Glutamatergic neuron (in vitro differentiated cells): ENCODE results near the gene CCL4L2. TPM values are rescaled to one million over a fixed set of nuclear protein-coding genes. Genes with fewer than 3 reads are reported as not detected.
"Not testable (repeated sequence)": the region's sequence is repeated elsewhere in the genome, so short reads cannot be mapped to it uniquely, and the experiment has no call there.

Experiments
- DNase-seq: peaks from one replicate; pipeline ENCODE4 v3.0.0; 2022
- H3K27ac Mint-ChIP-seq: one replicate; pipeline ENCODE4 v1.8.0; 2020; ENCODE audit warnings: mild to moderate bottlenecking, mixed read lengths, inconsistent platforms; ENCODE audit not compliant: unreplicated experiment
- H3K27me3 Mint-ChIP-seq: one replicate; pipeline ENCODE4 v1.8.0; 2020; ENCODE audit warnings: mild to moderate bottlenecking, moderate library complexity, mixed read lengths, inconsistent platforms; ENCODE audit not compliant: unreplicated experiment
- H3K36me3 Mint-ChIP-seq: one replicate; pipeline ENCODE4 v1.8.0; 2020; ENCODE audit warnings: mild to moderate bottlenecking, mixed read lengths, inconsistent platforms; ENCODE audit not compliant: unreplicated experiment
- H3K4me1 Mint-ChIP-seq: one replicate; pipeline ENCODE4 v1.8.0; 2020; ENCODE audit warnings: mild to moderate bottlenecking, low read depth, mixed read lengths, inconsistent platforms; ENCODE audit not compliant: unreplicated experiment
- H3K4me3 Mint-ChIP-seq: one replicate; pipeline ENCODE4 v1.8.0; 2020; ENCODE audit warnings: mild to moderate bottlenecking, mixed read lengths, inconsistent platforms; ENCODE audit not compliant: unreplicated experiment
- H3K9me3 Mint-ChIP-seq: one replicate; pipeline ENCODE4 v1.8.0; 2020; ENCODE audit warnings: mild to moderate bottlenecking, moderate library complexity, mixed read lengths, inconsistent platforms; ENCODE audit not compliant: unreplicated experiment
- CTCF ChIP-seq: fragments of 200-600 bp; sonication (generic); IDR thresholded peaks from one replicate; pipeline ENCODE4 v1.5.0; 2021; ENCODE audit not compliant: partially characterized antibody, unreplicated experiment
- total RNA-seq: library from RNA; stranded (reverse); fragmentation: NEBNext Ultra II Directional; extraction: Animal tissue kit (Norgen Biotek cat#: 25700); gene quantifications from one replicate; pipeline ENCODE4 v1.2.1, GENCODE V29; 2021; ENCODE audit not compliant: unreplicated experiment

CCL4L2 gene
- total RNA-seq, 1 donor from 2014 or later: not detected

- peaks cover 14% of the 10 kb centered on the region for H3K27me3 Mint-ChIP-seq
- peak overlapping the region; percentile 74 for H3K4me3 Mint-ChIP-seq
- no peak for DNase-seq
- no peaks in the 10 kb centered on the region for H3K36me3 Mint-ChIP-seq
- peaks cover 29% of the 10 kb centered on the region for H3K4me1 Mint-ChIP-seq
- peak overlapping the region; percentile 66 for H3K27ac Mint-ChIP-seq
- H3K9me3 Mint-ChIP-seq: peaks cover 4% of the 10 kb centered on the region
- TF ChIP-seq CTCF: no peak
Measured at GRCh38 chr17:36184023-36184765, 26.7 kb upstream of the CCL4L2 start.

- H3K27ac Mint-ChIP-seq: no peak overlapping the region
- peaks cover 14% of the 10 kb centered on the region for H3K27me3 Mint-ChIP-seq
- H3K36me3 Mint-ChIP-seq: no peaks in the 10 kb centered on the region
- no peak for DNase-seq
- H3K4me1 Mint-ChIP-seq: peaks cover 33% of the 10 kb centered on the region
- no peak overlapping the region for H3K4me3 Mint-ChIP-seq
- no peak for TF ChIP-seq CTCF
- H3K9me3 Mint-ChIP-seq: peaks cover 4% of the 10 kb centered on the region
Measured at GRCh38 chr17:36185416-36185815, 25.4 kb upstream of the CCL4L2 start.

GRCh38 chr17:36186810-36187763 lies 23.8 kb upstream of the CCL4L2 start:
- Mint-ChIP-seq H3K27me3 (peaks cover 12% of the 10 kb centered on the region), H3K4me1 (peaks cover 33% of the 10 kb centered on the region)
- not testable (repeated sequence) for H3K27ac Mint-ChIP-seq, H3K9me3 Mint-ChIP-seq, H3K36me3 Mint-ChIP-seq, H3K4me3 Mint-ChIP-seq, DNase-seq

GRCh38 chr17:36187943-36188665 lies 22.8 kb upstream of the CCL4L2 start:
- H3K27me3 Mint-ChIP-seq, H3K4me3 Mint-ChIP-seq, DNase-seq, H3K9me3 Mint-ChIP-seq, H3K36me3 Mint-ChIP-seq: not testable (repeated sequence)
- Mint-ChIP-seq H3K4me1 (peaks cover 36% of the 10 kb centered on the region), H3K27ac (peak overlapping the region; percentile 83)

- TF ChIP-seq CTCF: no peak
- peaks cover 9% of the 10 kb centered on the region for H3K27me3 Mint-ChIP-seq
- H3K9me3 Mint-ChIP-seq: peaks cover 2% of the 10 kb centered on the region
- H3K27ac Mint-ChIP-seq: peak overlapping the region; percentile 83
- H3K4me1 Mint-ChIP-seq: peaks cover 36% of the 10 kb centered on the region
- no peaks in the 10 kb centered on the region for H3K36me3 Mint-ChIP-seq
- no peak overlapping the region for H3K4me3 Mint-ChIP-seq
- DNase-seq: no peak
Measured at GRCh38 chr17:36188891-36189306, 22.0 kb upstream of the CCL4L2 start.

GRCh38 chr17:36189993-36190392 lies 20.9 kb upstream of the CCL4L2 start:
- H3K9me3 Mint-ChIP-seq, H3K4me3 Mint-ChIP-seq, H3K27me3 Mint-ChIP-seq, H3K36me3 Mint-ChIP-seq, DNase-seq: not testable (repeated sequence)
- H3K27ac Mint-ChIP-seq: peak overlapping the region; percentile 19
- peaks cover 36% of the 10 kb centered on the region for H3K4me1 Mint-ChIP-seq

- DNase-seq, H3K36me3 Mint-ChIP-seq, H3K27ac Mint-ChIP-seq, H3K9me3 Mint-ChIP-seq, H3K27me3 Mint-ChIP-seq, H3K4me3 Mint-ChIP-seq: not testable (repeated sequence)
- peaks cover 38% of the 10 kb centered on the region for H3K4me1 Mint-ChIP-seq
Measured at GRCh38 chr17:36190549-36191330, 20.1 kb upstream of the CCL4L2 start.
